Stimulated activated naive CD8-positive, alpha-beta T cell treated with anti-CD3 and anti-CD28 coated beads, Interleukin-15, Interleukin-2, amounts not matched to agents 100 ng/mL and 50 ng/mL, for 24 hours (primary cell): ENCODE measurements around the gene PCDHB2.
A peak's percentile ranks its signal among the peaks of the same experiment; 100 is the strongest.
"Not testable (repeated sequence)": the region's sequence is repeated elsewhere in the genome, so short reads cannot be mapped to it uniquely, and the experiment has no call there.

Experiments used
- H3K27ac Mint-ChIP-seq: one replicate; pipeline ENCODE4 v1.8.0; 2021; ENCODE audit warnings: mild to moderate bottlenecking, mixed read lengths
- H3K27me3 Mint-ChIP-seq: one replicate; pipeline ENCODE4 v1.8.0; 2021; ENCODE audit warnings: mixed read lengths
- H3K36me3 Mint-ChIP-seq: one replicate; pipeline ENCODE4 v1.8.0; 2021; ENCODE audit warnings: low read depth, mixed read lengths
- H3K4me1 Mint-ChIP-seq: one replicate; pipeline ENCODE4 v1.8.0; 2021; ENCODE audit warnings: low read depth, mixed read lengths
- H3K4me3 Mint-ChIP-seq: one replicate; pipeline ENCODE4 v1.8.0; 2021; ENCODE audit warnings: mild to moderate bottlenecking, mixed read lengths
- H3K9me3 Mint-ChIP-seq: one replicate; pipeline ENCODE4 v1.8.0; 2021; ENCODE audit warnings: mixed read lengths

PCDHB2 gene

DNA sequence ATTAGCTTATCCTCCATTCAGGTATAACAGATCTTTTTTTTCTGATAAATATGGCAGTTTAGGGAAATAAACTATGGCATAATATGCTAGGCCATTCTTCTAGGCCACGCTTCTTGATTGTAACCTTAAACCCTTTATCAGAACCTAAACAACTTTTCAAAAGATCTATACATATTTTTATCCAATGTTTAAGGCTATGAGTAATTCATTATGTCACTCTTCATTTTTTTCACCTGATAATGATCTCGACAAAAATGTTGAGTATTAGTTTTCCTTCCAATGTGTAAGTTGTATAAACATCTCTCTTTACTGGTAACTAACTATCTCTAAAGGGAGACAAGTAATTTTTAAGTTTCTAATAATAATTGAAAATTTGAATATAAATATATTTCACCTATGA, 24.8 kb downstream of the PCDHB2 start:
- Mint-ChIP-seq H3K27ac (no peak overlapping the region), H3K9me3 (peaks cover 25% of the 10 kb centered on the region), H3K36me3 (no peaks in the 10 kb centered on the region), H3K4me1 (no peaks in the 10 kb centered on the region), H3K4me3 (no peak overlapping the region), H3K27me3 (peaks cover 26% of the 10 kb centered on the region)

DNA sequence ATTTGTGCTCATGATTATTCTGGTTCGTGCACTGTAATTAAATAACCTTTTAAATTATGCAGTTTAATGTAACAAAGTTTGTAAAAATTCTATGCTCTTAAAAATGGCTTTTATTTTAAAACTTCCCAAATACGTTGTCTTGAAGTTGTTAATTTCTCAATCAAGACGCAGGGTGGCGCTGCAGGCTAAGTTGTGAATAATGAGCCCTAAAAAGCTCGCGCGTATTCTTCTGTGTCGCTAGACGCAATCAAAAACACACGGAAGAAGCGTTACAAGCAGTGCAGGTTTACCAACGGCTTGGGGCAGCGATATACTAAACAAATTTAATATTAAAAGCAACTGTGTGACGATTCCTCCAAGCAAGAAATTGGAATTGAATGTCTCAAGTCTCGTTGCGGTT, 27.1 kb downstream of the PCDHB2 start, which contains the start of gene PCDHB4:
TSS of gene PCDHB4 (plus strand) at position 256 of the 400 bp plus-strand sequence. CDS start 181 bp downstream, outside the sequence.
- Mint-ChIP-seq H3K36me3 (no peaks in the 10 kb centered on the region), H3K4me1 (no peaks in the 10 kb centered on the region), H3K27me3 (peaks cover 27% of the 10 kb centered on the region), H3K27ac (no peak within 1 kb of the TSS), H3K4me3 (no peak within 1 kb of the TSS), H3K9me3 (peaks cover 16% of the 10 kb centered on the region)

- no peaks in the 10 kb centered on the region for H3K4me1 Mint-ChIP-seq
- peaks cover 12% of the 10 kb centered on the region for H3K9me3 Mint-ChIP-seq
- no peaks in the 10 kb centered on the region for H3K36me3 Mint-ChIP-seq
Observed at GRCh38 chr5:141121985-141122384, 27.6 kb downstream of the PCDHB2 start.

GRCh38 chr5:141123396-141124135, 29.2 kb downstream of the PCDHB2 start:
- not testable (repeated sequence) for H3K36me3 Mint-ChIP-seq, H3K4me3 Mint-ChIP-seq, H3K27ac Mint-ChIP-seq, H3K4me1 Mint-ChIP-seq
- peaks cover 38% of the 10 kb centered on the region for H3K27me3 Mint-ChIP-seq
- peaks cover 12% of the 10 kb centered on the region for H3K9me3 Mint-ChIP-seq

More at GRCh38 chr5:141121985-141122384, 27.6 kb downstream of the PCDHB2 start:
- peaks cover 27% of the 10 kb centered on the region for H3K27me3 Mint-ChIP-seq
- no peak overlapping the region for H3K27ac Mint-ChIP-seq
- no peak overlapping the region for H3K4me3 Mint-ChIP-seq

GRCh38 chr5:141127305-141127704, 32.9 kb downstream of the PCDHB2 start:
- Mint-ChIP-seq H3K4me3 (no peak overlapping the region), H3K36me3 (no peaks in the 10 kb centered on the region), H3K9me3 (peaks cover 10% of the 10 kb centered on the region), H3K27me3 (peaks cover 27% of the 10 kb centered on the region), H3K27ac (no peak overlapping the region), H3K4me1 (no peaks in the 10 kb centered on the region)

- Mint-ChIP-seq H3K9me3 (peaks cover 32% of the 10 kb centered on the region), H3K36me3 (peaks cover 4% of the 10 kb centered on the region), H3K4me3 (peak within 1 kb of the TSS; percentile 37), H3K4me1 (no peaks in the 10 kb centered on the region), H3K27ac (no peak within 1 kb of the TSS), H3K27me3 (peaks cover 20% of the 10 kb centered on the region)
Observed at GRCh38 chr5:141135030-141135717, 40.8 kb downstream of the PCDHB2 start, which contains the start of gene PCDHB5. Gene PCDHB5 (plus strand): TSS chr5:141135206. CDS start chr5:141135435, 229 bp downstream.

- peaks cover 4% of the 10 kb centered on the region for H3K36me3 Mint-ChIP-seq
- no peak overlapping the region for H3K27ac Mint-ChIP-seq
- H3K4me3 Mint-ChIP-seq, result no peak overlapping the region
- peaks cover 28% of the 10 kb centered on the region for H3K9me3 Mint-ChIP-seq
- no peaks in the 10 kb centered on the region for H3K4me1 Mint-ChIP-seq
- peaks cover 20% of the 10 kb centered on the region for H3K27me3 Mint-ChIP-seq
Observed at GRCh38 chr5:141135718-141136266, 41.4 kb downstream of the PCDHB2 start.

DNA sequence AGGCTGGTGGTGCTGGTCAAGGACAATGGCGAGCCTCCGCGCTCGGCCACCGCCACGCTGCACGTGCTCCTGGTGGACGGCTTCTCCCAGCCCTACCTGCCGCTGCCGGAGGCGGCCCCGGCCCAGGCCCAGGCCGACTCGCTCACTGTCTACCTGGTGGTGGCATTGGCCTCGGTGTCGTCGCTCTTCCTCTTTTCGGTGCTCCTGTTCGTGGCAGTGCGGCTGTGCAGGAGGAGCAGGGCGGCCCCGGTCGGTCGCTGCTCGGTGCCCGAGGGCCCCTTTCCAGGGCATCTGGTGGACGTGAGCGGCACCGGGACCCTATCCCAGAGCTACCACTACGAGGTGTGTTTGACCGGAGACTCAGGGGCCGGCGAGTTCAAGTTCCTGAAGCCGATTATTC, 42.9 kb downstream of the PCDHB2 start:
- Mint-ChIP-seq H3K9me3 (peaks cover 28% of the 10 kb centered on the region), H3K27me3 (peaks cover 28% of the 10 kb centered on the region)
- H3K36me3 Mint-ChIP-seq, H3K4me1 Mint-ChIP-seq, H3K4me3 Mint-ChIP-seq, H3K27ac Mint-ChIP-seq: not testable (repeated sequence)
